Measurements from ENCODE around the gene TMEM51.
"Not testable (repeated sequence)": the region's sequence is repeated elsewhere in the genome, so short reads cannot be mapped to it uniquely, and the experiment has no call there.

Gene TMEM51

GRCh38 chr1:15155888-15156741 is 2.6 kb downstream of the TMEM51 start:
- no peak for DNase-seq

- no peak for DNase-seq
These were observed 3.3 kb downstream of the TMEM51 start for GRCh38 chr1:15156807-15157380.

- no peak for DNase-seq
These were observed 4.2 kb downstream of the TMEM51 start for GRCh38 chr1:15157524-15158399.

GRCh38 chr1:15158506-15159165 is 5.1 kb downstream of the TMEM51 start:
- DNase-seq = no peak

DNA sequence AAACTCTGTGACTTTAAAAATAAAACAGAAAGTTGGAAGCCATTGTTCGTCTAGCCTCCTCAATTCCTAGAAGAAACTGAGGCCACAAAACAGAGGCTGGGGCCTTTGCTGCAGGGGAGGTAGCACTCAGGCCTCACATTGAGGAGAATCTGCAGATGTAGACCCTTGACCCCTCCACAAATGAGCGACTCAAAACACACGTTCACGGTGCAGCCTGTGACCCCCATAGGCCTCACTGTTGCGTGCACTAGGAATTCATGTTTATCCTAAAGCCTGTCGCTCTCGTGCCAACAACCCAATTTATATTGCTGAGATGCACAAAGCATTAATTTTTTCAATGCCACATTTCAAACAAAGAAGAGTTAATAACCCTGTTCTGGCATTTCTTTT is 5.6 kb downstream of the TMEM51 start:
- DNase-seq = no peak

GRCh38 chr1:15160626-15161025 is 7.1 kb downstream of the TMEM51 start:
- DNase-seq = no peak

- no peak for DNase-seq
These were observed 13.8 kb downstream of the TMEM51 start for GRCh38 chr1:15167386-15167785.

GRCh38 chr1:15168479-15168878 is 14.9 kb downstream of the TMEM51 start:
- no peak for DNase-seq

GRCh38 chr1:15170071-15170470 is 16.5 kb downstream of the TMEM51 start:
- no peak for DNase-seq

GRCh38 chr1:15171271-15171908 is 17.8 kb downstream of the TMEM51 start:
- no peak for DNase-seq

GRCh38 chr1:15172405-15173259 is 19.1 kb downstream of the TMEM51 start:
- DNase-seq = no peak

- no peak for DNase-seq
These were observed 20.5 kb downstream of the TMEM51 start for GRCh38 chr1:15173863-15174614.

DNA sequence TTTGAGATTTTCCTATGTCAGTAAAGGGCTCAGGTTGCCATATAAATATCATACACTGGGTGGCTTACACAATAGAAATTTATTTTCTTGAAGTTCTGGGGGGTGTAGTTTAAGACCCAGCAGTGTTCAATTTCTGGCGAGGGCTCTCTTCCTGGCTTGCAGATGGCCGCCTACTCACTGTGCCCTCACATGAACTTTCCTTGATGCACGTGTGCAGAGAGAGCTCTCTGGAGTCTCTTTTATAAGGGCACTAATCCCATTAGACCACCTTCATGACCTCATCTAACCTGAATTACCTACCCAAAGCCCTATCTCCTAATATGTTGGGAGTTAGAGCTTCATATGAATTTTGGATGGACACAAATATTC is 21.1 kb downstream of the TMEM51 start:
- DNase-seq = no peak

DNA sequence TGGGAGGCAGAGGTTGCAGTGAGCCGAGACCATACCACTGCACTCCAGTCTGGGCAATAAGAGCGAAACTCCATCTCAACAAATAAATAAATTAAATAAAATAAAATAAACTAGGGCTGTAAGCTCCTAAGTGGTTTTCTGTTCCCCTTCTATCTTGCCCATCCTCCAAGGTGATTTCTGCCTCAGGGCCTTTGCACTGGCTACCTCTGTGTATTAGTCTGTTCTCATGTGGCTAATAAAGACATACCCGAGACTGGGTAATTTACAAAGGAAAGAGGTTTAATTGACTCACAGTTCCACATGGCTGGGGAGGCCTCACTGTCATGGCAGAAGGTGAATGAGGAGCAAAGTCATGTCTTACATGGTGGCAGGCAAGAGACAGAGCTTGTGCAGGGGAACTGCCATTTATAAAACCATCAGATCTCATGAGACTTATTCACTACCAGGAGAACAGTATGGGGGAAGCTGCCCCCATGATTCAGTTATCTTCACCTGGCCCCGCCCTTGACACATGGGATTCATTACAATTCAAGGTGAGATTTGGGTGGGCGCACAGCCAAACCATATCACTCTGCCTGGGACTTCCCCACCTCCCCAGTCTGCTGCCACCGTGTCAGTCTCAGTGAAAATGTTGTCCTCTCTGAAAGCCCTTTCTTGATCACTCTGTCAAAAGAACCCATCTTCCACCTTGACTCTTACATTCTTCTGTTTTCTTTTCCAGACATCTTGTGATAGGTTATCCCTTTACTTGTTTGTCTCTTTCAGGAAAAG is 22.0 kb downstream of the TMEM51 start:
- not testable (repeated sequence) for DNase-seq

- no peak for DNase-seq
These were observed 22.6 kb downstream of the TMEM51 start for GRCh38 chr1:15176120-15176519.

DNA sequence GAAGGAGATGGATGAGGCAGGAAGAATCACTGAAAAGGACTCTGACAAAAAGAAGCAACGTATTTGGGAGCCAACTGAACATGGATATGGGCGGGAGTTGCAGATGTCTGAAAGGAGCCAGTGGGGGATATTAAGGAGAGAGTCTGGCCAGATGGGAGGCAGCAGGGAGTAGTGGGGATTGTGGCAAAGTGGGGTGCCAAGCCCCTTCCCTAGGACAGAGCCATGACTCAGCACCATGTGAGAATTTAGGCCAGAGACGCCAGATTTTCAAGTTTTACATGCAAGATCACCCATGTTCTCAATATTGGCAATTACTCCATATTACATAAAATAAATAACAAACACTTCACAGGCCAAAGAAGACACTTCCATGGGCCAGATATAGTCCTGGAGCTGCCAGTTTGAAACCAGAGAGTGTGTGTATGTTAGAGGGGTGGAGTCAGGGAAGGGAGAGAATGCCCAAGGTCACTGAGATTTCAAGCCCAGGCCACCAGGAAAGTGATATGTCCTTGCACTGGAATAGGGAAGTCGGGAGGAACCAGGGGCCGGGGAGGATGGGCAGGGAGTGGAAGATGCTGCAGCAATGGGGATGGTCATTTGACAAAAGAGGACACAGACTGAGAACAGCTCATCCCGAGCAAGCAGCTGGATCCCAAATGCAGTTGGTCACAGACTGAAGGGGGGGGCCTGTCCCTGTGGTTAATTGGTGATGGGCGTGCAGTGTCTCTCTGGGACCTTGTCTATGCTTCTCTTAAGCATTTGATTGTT is 23.5 kb downstream of the TMEM51 start:
- no peak for DNase-seq

GRCh38 chr1:15177710-15178166 is 24.2 kb downstream of the TMEM51 start:
- no peak for DNase-seq

DNA sequence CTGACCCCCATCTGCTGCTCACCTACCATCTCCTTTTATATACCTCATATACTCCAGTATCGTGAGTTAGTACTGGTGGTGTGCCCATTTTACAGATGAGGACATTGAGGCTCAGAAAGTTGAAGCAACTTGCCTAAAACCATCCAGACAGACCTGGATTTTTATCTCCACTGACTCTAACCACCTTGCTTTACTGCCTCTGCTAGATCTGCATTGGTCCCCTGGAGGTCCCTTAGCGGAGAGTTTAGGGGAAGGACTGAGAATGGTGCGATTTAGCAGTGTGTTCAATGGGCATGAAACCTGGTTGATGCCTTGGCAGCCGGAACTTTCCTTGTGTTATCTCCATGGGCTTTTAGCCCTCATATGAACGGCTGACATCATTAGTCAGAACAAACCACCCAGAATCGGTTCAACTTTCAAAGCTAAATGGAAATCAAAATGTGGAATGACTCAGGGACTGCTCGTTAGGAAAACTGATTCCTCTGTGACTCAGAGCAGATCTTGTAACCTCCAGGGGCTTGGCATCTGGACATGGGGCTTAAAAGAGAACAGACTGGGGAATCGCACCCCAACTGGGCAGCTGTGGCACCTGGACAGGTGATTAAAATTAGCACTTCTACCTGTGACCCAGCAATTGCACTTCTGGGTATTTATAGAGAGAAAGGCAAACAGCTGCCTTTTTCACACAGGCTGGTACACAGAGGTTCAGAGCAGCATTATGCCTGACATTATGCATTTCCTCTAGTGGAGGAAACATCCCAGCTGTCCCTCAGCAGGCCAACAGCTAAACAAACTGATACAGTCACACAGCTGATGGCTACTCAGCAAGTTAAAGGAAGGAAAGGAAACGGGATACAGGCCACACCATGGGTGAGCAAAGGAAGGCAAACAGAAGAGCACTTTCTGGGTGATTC is 25.3 kb downstream of the TMEM51 start:
- no peak for DNase-seq

Data from activated CD4-positive, alpha-beta T cell treated with anti-CD3 and anti-CD28 coated beads for 1 hour (primary cell).